WTC11 (cell line): Measurements from ENCODE around the gene THOC5. TPM values are rescaled to one million over a fixed set of nuclear protein-coding genes. Genes with fewer than 3 reads are reported as not detected.

Experiments used
- ATAC-seq: fragments of 200-7000 bp; cut with Tn5 transposase; 2 replicates; pipeline ENCODE4 v1.10.0; 2021; ENCODE audit warnings: mild to moderate bottlenecking, moderate library complexity
- CTCF ChIA-PET: fragments of 300-600 bp; sonication (Branson Sonifier 250); formaldehyde crosslinking; loops from one replicate; lab custom pipeline; 2021; ENCODE audit warnings: antibody characterized with exemption; lab: Charles Lee
- POLR2A ChIA-PET: fragments of 350-600 bp; sonication (Branson Sonifier 250); formaldehyde crosslinking; loops from one replicate; lab custom pipeline; 2021; ENCODE audit warnings: antibody characterized with exemption; lab: Charles Lee
- DNase-seq: peaks from one replicate; pipeline ENCODE4 v3.0.0; 2021; ENCODE audit warnings: low spot score
- H3K27ac Mint-ChIP-seq: 2 replicates; pipeline ENCODE4 v1.8.0; 2021; ENCODE audit warnings: mixed read lengths
- H3K27me3 Mint-ChIP-seq: 2 replicates; pipeline ENCODE4 v1.8.0; 2021; ENCODE audit warnings: low read depth, mild to moderate bottlenecking, moderate library complexity, mixed read lengths
- H3K36me3 Mint-ChIP-seq: 2 replicates; pipeline ENCODE4 v1.8.0; 2021; ENCODE audit warnings: mixed read lengths
- H3K4me1 Mint-ChIP-seq: 2 replicates; pipeline ENCODE4 v1.8.0; 2022; ENCODE audit warnings: mixed read lengths
- H3K4me3 Mint-ChIP-seq: 2 replicates; pipeline ENCODE4 v1.8.0; 2021; ENCODE audit warnings: mild to moderate bottlenecking, moderate library complexity, mixed read lengths
- H3K9me3 Mint-ChIP-seq: 2 replicates; pipeline ENCODE4 v1.8.0; 2021; ENCODE audit warnings: mixed read lengths
- ATF1 ChIP-seq: sonication (generic); formaldehyde crosslinking; IDR thresholded peaks from 2 replicates; pipeline ENCODE4 v1.8.1; 2023; ENCODE audit warnings: mild to moderate bottlenecking, moderate library complexity, missing genetic modification reagents
- CREM ChIP-seq: sonication (generic); formaldehyde crosslinking; IDR thresholded peaks from 2 replicates; pipeline ENCODE4 v1.8.1; 2022; ENCODE audit warnings: mild to moderate bottlenecking, missing genetic modification reagents, moderate library complexity
- ELF4 ChIP-seq: sonication (generic); formaldehyde crosslinking; IDR thresholded peaks from 2 replicates; pipeline ENCODE4 v1.8.1; 2022; ENCODE audit warnings: low read depth, mild to moderate bottlenecking, moderate library complexity, missing genetic modification reagents
- ETV6 ChIP-seq: sonication (generic); formaldehyde crosslinking; IDR thresholded peaks from 2 replicates; pipeline ENCODE4 v1.8.1; 2022; ENCODE audit warnings: mild to moderate bottlenecking, missing genetic modification reagents
- FOXP1 ChIP-seq: sonication (generic); formaldehyde crosslinking; IDR thresholded peaks from 2 replicates; pipeline ENCODE4 v1.8.0; 2022; ENCODE audit warnings: missing genetic modification reagents, mild to moderate bottlenecking, moderate library complexity, borderline replicate concordance
- GRHL2 ChIP-seq: fragments of 250-450 bp; sonication (Bioruptor Pico); IDR thresholded peaks from 2 replicates; pipeline ENCODE4 v1.8.0; 2022; ENCODE audit warnings: mild to moderate bottlenecking, moderate library complexity; ENCODE audit not compliant: insufficient replicate concordance, severe bottlenecking
- JAZF1 ChIP-seq: fragments of 250-450 bp; sonication (Bioruptor Pico); IDR thresholded peaks from 2 replicates; pipeline ENCODE4 v1.9.0; 2021; ENCODE audit warnings: moderate library complexity, mild to moderate bottlenecking, inconsistent platforms
- KAT7 ChIP-seq: sonication (generic); formaldehyde crosslinking; IDR thresholded peaks from 2 replicates; pipeline ENCODE4 v1.8.1; 2023; ENCODE audit warnings: missing genetic modification reagents, mild to moderate bottlenecking, borderline replicate concordance
- MYBL2 ChIP-seq: sonication (generic); formaldehyde crosslinking; IDR thresholded peaks from 2 replicates; pipeline ENCODE4 v1.8.1; 2023; ENCODE audit warnings: mild to moderate bottlenecking, moderate library complexity, missing genetic modification reagents
- NR1H2 ChIP-seq: sonication (generic); formaldehyde crosslinking; IDR thresholded peaks from 2 replicates; pipeline ENCODE4 v1.9.0; 2021; ENCODE audit warnings: mild to moderate bottlenecking, moderate library complexity, missing genetic modification reagents
- NR2C2 ChIP-seq: sonication (generic); formaldehyde crosslinking; IDR thresholded peaks from 2 replicates; pipeline ENCODE4 v1.8.0; 2022; ENCODE audit warnings: mild to moderate bottlenecking, missing genetic modification reagents
- RELA ChIP-seq: sonication (generic); formaldehyde crosslinking; IDR thresholded peaks from 2 replicates; pipeline ENCODE4 v1.8.1; 2022; ENCODE audit warnings: missing genetic modification reagents, mild to moderate bottlenecking, borderline replicate concordance
- SMAD4 ChIP-seq: sonication (generic); formaldehyde crosslinking; IDR thresholded peaks from 2 replicates; pipeline ENCODE4 v1.8.0; 2022; ENCODE audit warnings: mild to moderate bottlenecking, missing genetic modification reagents
- ZNF121 ChIP-seq: sonication (generic); formaldehyde crosslinking; IDR thresholded peaks from 2 replicates; pipeline ENCODE4 v1.8.0; 2023; ENCODE audit warnings: missing genetic modification reagents
- ZNF138 ChIP-seq: sonication (generic); formaldehyde crosslinking; conservative IDR thresholded peaks from 2 replicates; pipeline ENCODE4 v1.8.1; 2022; ENCODE audit warnings: mild to moderate bottlenecking, moderate library complexity, missing genetic modification reagents
- ZNF317 ChIP-seq: sonication (generic); formaldehyde crosslinking; IDR thresholded peaks from 2 replicates; pipeline ENCODE4 v1.8.1; 2023; ENCODE audit warnings: low read depth, mild to moderate bottlenecking, moderate library complexity, missing genetic modification reagents, borderline replicate concordance
- total RNA-seq: library from RNA; stranded (reverse); gene quantifications from 3 replicates; pipeline ENCODE4 v1.2.3, GENCODE V29; 2021
- TF ChIP-seq, protein P1 (sequence below): sonication (generic); formaldehyde crosslinking; IDR thresholded peaks from 2 replicates; pipeline ENCODE4 v1.8.1; 2022; ENCODE audit warnings: mild to moderate bottlenecking, missing genetic modification reagents, moderate library complexity, borderline replicate concordance
- TF ChIP-seq, protein P2 (sequence below): fragments of 250-450 bp; sonication (Bioruptor Pico); IDR thresholded peaks from 2 replicates; pipeline ENCODE4 v1.9.0; 2021; ENCODE audit warnings: mild to moderate bottlenecking
- TF ChIP-seq, protein P3 (sequence below): fragments of 250-450 bp; sonication (Bioruptor Pico); IDR thresholded peaks from 2 replicates; pipeline ENCODE4 v1.8.0; 2021; ENCODE audit warnings: mild to moderate bottlenecking
- TF ChIP-seq, protein P4 (sequence below): sonication (generic); formaldehyde crosslinking; IDR thresholded peaks from 2 replicates; pipeline ENCODE4 v1.8.1; 2023; ENCODE audit warnings: mild to moderate bottlenecking, missing genetic modification reagents, moderate library complexity
- TF ChIP-seq, protein P5 (sequence below): sonication (generic); formaldehyde crosslinking; IDR thresholded peaks from 2 replicates; pipeline ENCODE4 v1.8.0; 2022; ENCODE audit warnings: mild to moderate bottlenecking, missing genetic modification reagents
- TF ChIP-seq, protein P6 (sequence below): sonication (generic); formaldehyde crosslinking; IDR thresholded peaks from 2 replicates; pipeline ENCODE4 v1.8.0; 2022; ENCODE audit warnings: mild to moderate bottlenecking, missing genetic modification reagents
- TF ChIP-seq, protein P7 (sequence below): fragments of 200-600 bp; IDR thresholded peaks from 2 replicates; pipeline ENCODE4 v1.8.0; 2022; ENCODE audit warnings: antibody characterized with exemption

The THOC5 gene
- total RNA-seq, 1 experiment from 2014 or later = 51.2 TPM

DNA sequence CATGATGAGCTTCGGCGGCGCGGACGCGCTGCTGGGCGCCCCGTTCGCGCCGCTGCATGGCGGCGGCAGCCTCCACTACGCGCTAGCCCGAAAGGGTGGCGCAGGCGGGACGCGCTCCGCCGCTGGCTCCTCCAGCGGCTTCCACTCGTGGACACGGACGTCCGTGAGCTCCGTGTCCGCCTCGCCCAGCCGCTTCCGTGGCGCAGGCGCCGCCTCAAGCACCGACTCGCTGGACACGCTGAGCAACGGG lies 73.4 kb downstream of the THOC5 start:
- ChIA-PET CTCF (interaction anchor here (0.7 to 6.2 kb wide), 5 partner anchors 10 to 92 kb away, joined by 3 to 60 read pairs (median 4); partner anchors contain the start of gene AP1B1), POLR2A (interaction anchor here (0.6 kb wide), 1 partner anchor 140 kb away, joined by 3 read pairs; no protein-coding TSS in a partner anchor)
- H3K9me3 Mint-ChIP-seq = no peaks in the 10 kb centered on the region
- peaks cover 68% of the 10 kb centered on the region for H3K27me3 Mint-ChIP-seq
- no peak overlapping the region for H3K27ac Mint-ChIP-seq
- no peak for TF ChIP-seq ZNF138 (CRISPR knock-in tag)
- TF ChIP-seq ZNF317 (CRISPR knock-in tag) = no peak
- TF ChIP-seq MYBL2 (CRISPR knock-in tag) = no peak
- TF ChIP-seq, protein P1, sequence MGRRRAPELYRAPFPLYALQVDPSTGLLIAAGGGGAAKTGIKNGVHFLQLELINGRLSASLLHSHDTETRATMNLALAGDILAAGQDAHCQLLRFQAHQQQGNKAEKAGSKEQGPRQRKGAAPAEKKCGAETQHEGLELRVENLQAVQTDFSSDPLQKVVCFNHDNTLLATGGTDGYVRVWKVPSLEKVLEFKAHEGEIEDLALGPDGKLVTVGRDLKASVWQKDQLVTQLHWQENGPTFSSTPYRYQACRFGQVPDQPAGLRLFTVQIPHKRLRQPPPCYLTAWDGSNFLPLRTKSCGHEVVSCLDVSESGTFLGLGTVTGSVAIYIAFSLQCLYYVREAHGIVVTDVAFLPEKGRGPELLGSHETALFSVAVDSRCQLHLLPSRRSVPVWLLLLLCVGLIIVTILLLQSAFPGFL (CRISPR knock-in tag) = no peak
- TF ChIP-seq, protein P2, sequence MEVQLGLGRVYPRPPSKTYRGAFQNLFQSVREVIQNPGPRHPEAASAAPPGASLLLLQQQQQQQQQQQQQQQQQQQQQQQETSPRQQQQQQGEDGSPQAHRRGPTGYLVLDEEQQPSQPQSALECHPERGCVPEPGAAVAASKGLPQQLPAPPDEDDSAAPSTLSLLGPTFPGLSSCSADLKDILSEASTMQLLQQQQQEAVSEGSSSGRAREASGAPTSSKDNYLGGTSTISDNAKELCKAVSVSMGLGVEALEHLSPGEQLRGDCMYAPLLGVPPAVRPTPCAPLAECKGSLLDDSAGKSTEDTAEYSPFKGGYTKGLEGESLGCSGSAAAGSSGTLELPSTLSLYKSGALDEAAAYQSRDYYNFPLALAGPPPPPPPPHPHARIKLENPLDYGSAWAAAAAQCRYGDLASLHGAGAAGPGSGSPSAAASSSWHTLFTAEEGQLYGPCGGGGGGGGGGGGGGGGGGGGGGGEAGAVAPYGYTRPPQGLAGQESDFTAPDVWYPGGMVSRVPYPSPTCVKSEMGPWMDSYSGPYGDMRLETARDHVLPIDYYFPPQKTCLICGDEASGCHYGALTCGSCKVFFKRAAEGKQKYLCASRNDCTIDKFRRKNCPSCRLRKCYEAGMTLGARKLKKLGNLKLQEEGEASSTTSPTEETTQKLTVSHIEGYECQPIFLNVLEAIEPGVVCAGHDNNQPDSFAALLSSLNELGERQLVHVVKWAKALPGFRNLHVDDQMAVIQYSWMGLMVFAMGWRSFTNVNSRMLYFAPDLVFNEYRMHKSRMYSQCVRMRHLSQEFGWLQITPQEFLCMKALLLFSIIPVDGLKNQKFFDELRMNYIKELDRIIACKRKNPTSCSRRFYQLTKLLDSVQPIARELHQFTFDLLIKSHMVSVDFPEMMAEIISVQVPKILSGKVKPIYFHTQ (CRISPR knock-in tag) = no peak
- no peak; the same call in 1 of the 2 replicates for TF ChIP-seq CREM (CRISPR knock-in tag)
- no peak for TF ChIP-seq KAT7 (CRISPR knock-in tag)
- TF ChIP-seq FOXP1 (CRISPR knock-in tag) = no peak
- TF ChIP-seq SMAD4 (CRISPR knock-in tag) = no peak
- TF ChIP-seq, protein P3, sequence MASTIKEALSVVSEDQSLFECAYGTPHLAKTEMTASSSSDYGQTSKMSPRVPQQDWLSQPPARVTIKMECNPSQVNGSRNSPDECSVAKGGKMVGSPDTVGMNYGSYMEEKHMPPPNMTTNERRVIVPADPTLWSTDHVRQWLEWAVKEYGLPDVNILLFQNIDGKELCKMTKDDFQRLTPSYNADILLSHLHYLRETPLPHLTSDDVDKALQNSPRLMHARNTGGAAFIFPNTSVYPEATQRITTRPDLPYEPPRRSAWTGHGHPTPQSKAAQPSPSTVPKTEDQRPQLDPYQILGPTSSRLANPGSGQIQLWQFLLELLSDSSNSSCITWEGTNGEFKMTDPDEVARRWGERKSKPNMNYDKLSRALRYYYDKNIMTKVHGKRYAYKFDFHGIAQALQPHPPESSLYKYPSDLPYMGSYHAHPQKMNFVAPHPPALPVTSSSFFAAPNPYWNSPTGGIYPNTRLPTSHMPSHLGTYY (CRISPR knock-in tag) = no peak
- TF ChIP-seq RELA (CRISPR knock-in tag) = no peak
- TF ChIP-seq GRHL2 (CRISPR knock-in tag) = no peak
- no peak for TF ChIP-seq NR1H2 (CRISPR knock-in tag)
- no peak for TF ChIP-seq ZNF121 (CRISPR knock-in tag)
- TF ChIP-seq, protein P4, sequence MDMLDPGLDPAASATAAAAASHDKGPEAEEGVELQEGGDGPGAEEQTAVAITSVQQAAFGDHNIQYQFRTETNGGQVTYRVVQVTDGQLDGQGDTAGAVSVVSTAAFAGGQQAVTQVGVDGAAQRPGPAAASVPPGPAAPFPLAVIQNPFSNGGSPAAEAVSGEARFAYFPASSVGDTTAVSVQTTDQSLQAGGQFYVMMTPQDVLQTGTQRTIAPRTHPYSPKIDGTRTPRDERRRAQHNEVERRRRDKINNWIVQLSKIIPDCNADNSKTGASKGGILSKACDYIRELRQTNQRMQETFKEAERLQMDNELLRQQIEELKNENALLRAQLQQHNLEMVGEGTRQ (CRISPR knock-in tag) = no peak
- DNase-seq = no peak
- H3K36me3 Mint-ChIP-seq = peaks cover under 1% of the 10 kb centered on the region; the same call in 1 of the 2 replicates
- peaks cover 42% of the 10 kb centered on the region for H3K4me1 Mint-ChIP-seq
- no peak overlapping the region for H3K4me3 Mint-ChIP-seq
- no peak for ATAC-seq

DNA sequence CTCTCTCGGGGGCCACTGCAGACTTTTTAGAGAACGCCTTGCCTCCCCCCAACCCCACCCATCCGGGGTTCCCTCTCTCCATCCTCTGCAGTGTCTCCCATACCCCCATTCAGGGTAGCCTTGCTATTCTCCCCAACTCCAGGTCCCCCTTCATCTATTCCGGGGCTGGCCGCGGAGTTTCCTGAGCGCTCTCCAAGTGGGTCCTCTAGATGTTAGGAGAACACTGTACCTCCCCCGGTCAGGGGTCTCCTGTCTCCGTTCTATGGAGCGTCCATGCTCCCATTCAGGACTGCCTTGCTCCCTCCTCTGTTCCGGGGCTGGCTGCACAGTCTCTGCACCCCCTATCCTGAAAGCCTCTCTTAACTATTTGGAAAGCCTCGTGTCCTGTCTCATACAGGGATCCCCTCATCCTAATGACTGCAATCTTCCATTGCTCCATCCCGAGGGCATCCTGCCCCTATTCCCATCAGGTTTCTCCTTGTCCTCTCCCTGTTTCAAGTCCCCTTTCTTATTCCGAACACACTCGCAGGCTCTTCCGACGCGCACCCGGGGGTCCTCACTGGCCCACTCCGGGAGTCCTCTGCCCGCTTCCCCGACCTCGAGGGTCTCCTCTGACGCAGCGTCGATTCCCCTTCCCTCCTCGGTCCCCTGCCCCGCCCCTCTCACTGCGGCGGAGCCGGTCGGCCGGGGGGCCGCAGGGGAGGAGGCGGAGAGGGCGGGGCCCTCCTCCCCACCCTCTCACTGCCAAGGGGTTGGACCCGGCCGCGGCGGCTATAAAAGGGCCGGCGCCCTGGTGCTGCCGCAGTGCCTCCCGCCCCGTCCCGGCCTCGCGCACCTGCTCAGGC lies 73.9 kb downstream of the THOC5 start, which contains the start of gene NEFH:
TSS of gene NEFH (plus strand) at position 802 of the 845 bp plus-strand sequence. CDS start 45 bp downstream, outside the sequence.
- ChIA-PET POLR2A (no interaction called here), CTCF (interaction anchor here (0.8 to 6.2 kb wide), 4 partner anchors 9 to 91 kb away, joined by 4 to 60 read pairs (median 6); partner anchors contain the start of gene AP1B1)
- peaks cover 42% of the 10 kb centered on the region for H3K4me1 Mint-ChIP-seq
- no peak within 1 kb of the TSS for H3K27ac Mint-ChIP-seq
- ATAC-seq (peak; percentile 14), DNase-seq (peak; percentile 42)
- peaks cover 69% of the 10 kb centered on the region for H3K27me3 Mint-ChIP-seq
- no peaks in the 10 kb centered on the region for H3K9me3 Mint-ChIP-seq
- H3K4me3 Mint-ChIP-seq = peak within 1 kb of the TSS; percentile 78
- H3K36me3 Mint-ChIP-seq = no peaks in the 10 kb centered on the region
- TF ChIP-seq JAZF1 (CRISPR knock-in tag) = no peak
- TF ChIP-seq, protein P5, sequence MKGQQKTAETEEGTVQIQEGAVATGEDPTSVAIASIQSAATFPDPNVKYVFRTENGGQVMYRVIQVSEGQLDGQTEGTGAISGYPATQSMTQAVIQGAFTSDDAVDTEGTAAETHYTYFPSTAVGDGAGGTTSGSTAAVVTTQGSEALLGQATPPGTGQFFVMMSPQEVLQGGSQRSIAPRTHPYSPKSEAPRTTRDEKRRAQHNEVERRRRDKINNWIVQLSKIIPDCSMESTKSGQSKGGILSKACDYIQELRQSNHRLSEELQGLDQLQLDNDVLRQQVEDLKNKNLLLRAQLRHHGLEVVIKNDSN (CRISPR knock-in tag) = no peak
- TF ChIP-seq KAT7 (CRISPR knock-in tag) = no peak
- no peak for TF ChIP-seq ATF1 (CRISPR knock-in tag)
- TF ChIP-seq, protein P6, sequence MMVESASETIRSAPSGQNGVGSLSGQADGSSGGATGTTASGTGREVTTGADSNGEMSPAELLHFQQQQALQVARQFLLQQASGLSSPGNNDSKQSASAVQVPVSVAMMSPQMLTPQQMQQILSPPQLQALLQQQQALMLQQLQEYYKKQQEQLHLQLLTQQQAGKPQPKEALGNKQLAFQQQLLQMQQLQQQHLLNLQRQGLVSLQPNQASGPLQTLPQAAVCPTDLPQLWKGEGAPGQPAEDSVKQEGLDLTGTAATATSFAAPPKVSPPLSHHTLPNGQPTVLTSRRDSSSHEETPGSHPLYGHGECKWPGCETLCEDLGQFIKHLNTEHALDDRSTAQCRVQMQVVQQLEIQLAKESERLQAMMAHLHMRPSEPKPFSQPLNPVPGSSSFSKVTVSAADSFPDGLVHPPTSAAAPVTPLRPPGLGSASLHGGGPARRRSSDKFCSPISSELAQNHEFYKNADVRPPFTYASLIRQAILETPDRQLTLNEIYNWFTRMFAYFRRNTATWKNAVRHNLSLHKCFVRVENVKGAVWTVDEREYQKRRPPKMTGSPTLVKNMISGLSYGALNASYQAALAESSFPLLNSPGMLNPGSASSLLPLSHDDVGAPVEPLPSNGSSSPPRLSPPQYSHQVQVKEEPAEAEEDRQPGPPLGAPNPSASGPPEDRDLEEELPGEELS (CRISPR knock-in tag) = no peak
- no peak for TF ChIP-seq ELF4 (CRISPR knock-in tag)
- TF ChIP-seq NR2C2 = no peak
- no peak for TF ChIP-seq ETV6 (CRISPR knock-in tag)
- TF ChIP-seq, protein P7, sequence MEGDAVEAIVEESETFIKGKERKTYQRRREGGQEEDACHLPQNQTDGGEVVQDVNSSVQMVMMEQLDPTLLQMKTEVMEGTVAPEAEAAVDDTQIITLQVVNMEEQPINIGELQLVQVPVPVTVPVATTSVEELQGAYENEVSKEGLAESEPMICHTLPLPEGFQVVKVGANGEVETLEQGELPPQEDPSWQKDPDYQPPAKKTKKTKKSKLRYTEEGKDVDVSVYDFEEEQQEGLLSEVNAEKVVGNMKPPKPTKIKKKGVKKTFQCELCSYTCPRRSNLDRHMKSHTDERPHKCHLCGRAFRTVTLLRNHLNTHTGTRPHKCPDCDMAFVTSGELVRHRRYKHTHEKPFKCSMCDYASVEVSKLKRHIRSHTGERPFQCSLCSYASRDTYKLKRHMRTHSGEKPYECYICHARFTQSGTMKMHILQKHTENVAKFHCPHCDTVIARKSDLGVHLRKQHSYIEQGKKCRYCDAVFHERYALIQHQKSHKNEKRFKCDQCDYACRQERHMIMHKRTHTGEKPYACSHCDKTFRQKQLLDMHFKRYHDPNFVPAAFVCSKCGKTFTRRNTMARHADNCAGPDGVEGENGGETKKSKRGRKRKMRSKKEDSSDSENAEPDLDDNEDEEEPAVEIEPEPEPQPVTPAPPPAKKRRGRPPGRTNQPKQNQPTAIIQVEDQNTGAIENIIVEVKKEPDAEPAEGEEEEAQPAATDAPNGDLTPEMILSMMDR = no peak
